ENCODE measurements around the gene RRP15.

Gene RRP15

DNA sequence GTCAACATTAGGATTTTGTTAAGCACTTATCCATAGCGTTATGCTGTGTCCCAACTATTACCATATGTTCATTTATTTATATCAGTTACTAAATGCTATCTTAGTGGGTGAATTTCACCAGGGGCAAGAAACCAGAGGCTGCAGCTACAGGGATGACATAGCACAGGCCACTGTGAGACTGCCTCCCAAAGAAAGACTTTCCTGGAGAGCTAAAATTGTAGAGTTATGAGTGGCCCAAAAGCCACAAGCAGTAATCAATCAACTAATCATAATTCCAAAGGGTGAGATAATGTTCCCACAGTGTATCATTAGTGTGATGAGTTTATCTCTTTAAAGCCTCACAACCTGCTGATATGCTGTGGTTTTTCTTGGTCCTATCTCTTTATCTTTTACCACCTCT, 56.2 kb downstream of the RRP15 start:
- DNase-seq (ENCODE audit: low spot score), result no peak

DNA sequence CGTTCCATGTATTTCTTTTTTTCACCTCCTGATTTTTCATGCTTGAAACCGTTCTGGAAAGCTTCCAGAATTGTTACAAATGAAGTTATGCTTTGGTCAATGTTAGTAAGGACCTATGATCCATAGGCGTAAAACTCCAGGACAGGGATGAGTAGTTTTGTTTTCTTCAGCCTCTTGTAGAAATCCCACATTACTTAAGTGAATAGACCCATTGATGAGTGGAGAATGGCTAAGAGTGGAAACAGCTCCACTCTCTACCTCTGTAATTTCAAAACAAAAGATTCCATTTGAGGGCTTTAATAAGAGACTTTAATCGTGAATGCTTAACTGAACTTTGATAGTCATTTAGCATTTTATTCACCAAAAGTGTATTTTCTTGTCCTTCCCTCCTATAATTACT, 57.0 kb downstream of the RRP15 start:
- no peak for DNase-seq (ENCODE audit: low spot score)

DNA sequence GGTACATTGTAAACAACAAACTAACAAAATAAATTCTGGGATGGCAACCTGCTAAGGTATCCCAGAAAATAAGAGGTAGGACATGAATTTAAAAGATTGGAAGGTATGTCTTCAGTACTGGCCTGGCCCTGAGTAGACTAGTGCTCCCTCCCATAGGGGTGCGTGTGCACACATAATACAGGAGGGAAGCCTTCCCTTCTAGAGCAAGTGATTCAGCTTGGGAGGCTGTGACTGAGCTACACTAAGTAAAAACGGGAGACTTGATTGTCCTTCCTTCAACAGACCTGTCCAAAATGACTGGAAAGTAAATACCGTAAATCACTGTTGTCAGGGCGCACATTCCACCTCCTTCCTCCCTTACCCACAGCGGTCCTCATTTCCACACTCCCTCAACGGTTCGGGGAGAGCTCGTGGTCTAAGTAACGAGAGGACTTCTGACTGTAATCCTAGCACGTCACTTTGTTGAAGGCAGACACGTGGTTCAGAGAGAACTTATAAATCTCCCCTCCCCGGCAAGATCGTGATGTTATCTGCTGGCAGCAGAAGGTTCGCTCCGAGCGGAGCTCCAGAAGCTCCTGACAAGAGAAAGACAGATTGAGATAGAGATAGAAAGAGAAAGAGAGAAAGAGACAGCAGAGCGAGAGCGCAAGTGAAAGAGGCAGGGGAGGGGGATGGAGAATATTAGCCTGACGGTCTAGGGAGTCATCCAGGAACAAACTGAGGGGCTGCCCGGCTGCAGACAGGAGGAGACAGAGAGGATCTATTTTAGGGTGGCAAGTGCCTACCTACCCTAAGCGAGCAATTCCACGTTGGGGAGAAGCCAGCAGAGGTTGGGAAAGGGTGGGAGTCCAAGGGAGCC, 60.0 kb downstream of the RRP15 start, which contains the start of gene TGFB2:
Gene TGFB2, plus strand, starts transcription at position 523 of the 859 bp plus-strand sequence. CDS start 1,366 bp downstream, outside the sequence.
- peak; percentile 30 for DNase-seq (ENCODE audit: low spot score)

DNA sequence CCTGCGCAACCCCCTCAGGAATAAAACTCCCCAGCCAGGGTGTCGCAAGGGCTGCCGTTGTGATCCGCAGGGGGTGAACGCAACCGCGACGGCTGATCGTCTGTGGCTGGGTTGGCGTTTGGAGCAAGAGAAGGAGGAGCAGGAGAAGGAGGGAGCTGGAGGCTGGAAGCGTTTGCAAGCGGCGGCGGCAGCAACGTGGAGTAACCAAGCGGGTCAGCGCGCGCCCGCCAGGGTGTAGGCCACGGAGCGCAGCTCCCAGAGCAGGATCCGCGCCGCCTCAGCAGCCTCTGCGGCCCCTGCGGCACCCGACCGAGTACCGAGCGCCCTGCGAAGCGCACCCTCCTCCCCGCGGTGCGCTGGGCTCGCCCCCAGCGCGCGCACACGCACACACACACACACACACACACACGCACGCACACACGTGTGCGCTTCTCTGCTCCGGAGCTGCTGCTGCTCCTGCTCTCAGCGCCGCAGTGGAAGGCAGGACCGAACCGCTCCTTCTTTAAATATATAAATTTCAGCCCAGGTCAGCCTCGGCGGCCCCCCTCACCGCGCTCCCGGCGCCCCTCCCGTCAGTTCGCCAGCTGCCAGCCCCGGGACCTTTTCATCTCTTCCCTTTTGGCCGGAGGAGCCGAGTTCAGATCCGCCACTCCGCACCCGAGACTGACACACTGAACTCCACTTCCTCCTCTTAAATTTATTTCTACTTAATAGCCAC, 60.7 kb downstream of the RRP15 start:
- DNase-seq (ENCODE audit: low spot score), result peak; percentile 39

DNA sequence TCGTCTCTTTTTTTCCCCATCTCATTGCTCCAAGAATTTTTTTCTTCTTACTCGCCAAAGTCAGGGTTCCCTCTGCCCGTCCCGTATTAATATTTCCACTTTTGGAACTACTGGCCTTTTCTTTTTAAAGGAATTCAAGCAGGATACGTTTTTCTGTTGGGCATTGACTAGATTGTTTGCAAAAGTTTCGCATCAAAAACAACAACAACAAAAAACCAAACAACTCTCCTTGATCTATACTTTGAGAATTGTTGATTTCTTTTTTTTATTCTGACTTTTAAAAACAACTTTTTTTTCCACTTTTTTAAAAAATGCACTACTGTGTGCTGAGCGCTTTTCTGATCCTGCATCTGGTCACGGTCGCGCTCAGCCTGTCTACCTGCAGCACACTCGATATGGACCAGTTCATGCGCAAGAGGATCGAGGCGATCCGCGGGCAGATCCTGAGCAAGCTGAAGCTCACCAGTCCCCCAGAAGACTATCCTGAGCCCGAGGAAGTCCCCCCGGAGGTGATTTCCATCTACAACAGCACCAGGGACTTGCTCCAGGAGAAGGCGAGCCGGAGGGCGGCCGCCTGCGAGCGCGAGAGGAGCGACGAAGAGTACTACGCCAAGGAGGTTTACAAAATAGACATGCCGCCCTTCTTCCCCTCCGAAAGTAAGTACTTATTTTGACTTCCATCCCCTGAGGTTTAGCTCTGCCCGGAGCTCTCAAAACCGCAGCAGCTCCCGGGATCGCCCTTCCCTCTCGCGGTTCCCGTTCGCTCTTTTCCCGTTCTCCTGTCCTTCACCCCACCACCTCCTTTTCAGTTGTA, 61.5 kb downstream of the RRP15 start:
- no peak for DNase-seq (ENCODE audit: low spot score)

DNA sequence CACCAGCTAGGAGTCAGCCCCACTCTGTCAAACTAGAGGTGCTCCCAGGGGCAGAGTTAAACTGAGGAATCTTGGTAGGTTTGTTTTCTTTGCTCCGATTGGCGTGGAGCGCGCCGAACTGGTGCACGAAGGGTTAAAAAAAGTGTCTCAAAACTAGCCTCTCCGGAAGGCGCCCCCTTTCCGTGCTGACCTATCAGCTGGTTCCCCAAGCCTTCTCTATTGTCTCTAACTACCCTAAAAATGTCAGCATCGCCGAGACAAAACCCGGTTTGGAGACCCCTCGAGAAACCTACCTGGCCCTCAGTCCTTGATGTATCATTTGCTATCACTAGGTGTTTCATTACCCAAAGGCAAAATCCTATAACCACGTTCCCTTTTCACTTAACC, 62.2 kb downstream of the RRP15 start:
- no peak for DNase-seq (ENCODE audit: low spot score)

DNA sequence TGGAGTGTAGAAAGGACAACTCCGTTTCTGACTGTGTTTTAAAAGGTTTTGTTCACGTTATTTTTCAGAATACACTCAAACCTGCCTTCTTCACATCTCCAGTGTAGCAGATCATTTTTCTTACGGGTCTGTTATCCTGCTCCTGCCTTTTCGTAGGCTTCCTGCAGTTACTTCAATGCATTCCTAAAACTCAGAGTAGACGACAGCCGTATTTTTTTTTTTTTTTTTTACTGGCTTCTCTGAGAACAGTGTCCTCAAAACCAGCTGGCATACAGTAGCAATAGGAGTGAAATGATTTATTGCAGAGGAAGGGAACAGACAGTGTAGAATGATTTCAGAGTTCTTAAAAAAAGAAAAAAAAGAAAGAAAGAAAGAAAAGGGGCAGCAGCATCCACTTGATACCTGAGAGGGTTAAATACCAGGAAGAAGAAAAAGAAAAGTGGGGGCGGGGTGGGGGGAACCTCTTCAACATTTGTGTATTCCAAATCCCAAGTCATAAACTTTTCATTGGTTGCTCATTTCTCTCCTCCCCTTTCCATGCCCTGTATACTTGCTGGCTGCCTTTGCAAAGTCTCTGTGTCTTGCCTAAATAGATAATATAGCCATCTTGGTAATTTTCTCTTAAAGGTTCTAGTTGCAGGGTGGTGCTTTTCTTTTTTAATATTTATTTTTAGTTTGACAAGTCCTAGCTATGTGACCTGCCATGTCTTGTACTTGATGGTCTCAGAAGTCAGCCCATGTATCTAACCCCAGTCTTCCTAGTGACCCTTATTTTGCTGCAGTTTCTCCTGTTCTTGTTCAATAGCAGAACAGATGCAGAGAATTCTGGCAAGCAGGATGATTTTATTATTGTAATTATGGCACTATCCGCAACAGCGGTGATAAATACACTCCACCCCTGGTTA, 62.9 kb downstream of the RRP15 start:
- no peak for DNase-seq (ENCODE audit: low spot score)

DNA sequence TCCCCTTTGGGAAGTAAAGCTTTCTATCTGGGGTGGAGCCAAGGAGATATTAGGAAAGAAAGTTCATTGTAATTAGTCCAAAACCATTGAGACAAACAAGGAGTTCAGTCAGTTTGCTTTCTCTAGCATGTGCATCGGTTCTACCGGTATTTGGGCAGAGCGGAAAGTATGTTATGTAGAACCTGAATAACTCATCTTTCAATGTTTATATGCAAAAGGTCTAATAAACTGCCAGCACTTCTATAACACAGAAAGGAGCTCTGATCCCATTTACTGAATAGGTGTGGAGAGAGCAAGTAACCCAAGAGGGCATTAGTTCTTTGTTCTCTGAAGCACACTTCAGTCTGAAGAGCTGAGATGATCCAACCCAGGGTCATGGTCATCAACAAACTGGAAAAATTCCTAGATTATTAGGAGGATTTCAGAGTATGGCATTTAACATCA, 63.6 kb downstream of the RRP15 start:
- no peak for DNase-seq (ENCODE audit: low spot score)

DNA sequence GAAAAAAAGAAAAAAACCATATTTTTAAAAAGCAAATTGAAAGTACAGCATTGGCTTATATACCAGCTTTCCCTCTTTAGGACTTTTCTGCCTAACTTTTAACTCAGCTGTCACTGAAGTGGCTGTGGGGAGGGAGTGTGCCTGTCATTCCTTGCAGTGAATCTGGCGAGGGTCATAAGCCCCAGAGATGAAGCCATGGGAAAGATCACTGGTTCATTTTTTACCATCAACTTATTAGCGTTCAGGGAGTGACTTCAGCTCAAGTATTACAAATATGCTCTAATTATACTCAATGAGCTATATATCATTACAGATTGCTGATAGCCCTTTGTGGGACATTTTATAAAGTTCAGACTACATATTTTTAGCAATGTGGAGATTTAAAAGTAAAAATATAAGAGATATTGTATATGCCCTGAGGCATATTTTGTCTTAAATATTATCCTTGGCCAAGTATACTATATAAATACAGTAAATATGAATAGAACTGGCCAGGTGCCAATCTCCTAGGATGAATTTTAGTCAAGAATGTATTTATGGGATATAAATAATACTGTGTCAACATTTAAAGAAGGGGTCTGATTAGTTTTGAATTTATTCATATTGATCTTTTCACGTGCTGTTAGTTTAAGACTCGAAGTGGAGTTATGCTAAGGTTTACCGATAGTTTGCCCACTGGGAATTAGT, 64.4 kb downstream of the RRP15 start:
- no peak for DNase-seq (ENCODE audit: low spot score)

DNA sequence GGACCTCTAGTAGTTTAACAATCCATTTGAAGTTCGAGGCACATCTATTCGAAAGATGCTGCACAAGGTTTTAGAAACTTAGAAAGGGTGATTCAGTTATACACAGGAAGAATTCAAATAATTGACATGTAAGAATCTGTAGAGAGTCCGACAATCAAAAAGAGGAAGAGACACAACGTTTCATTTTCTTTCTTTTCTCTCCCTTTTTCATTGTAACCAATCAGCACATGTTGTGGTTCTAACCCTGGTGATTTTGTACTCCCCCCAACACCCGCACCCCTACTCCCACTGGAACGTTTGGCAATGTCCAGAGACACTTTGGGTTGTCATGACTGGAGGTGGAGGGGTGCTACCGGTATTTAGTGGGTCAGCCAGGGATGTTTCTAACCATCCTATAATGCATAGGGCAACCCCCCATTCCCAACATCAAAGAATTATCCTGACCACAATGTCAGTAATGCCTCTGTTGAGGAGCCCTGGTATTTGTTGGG, 65.0 kb downstream of the RRP15 start:
- DNase-seq (ENCODE audit: low spot score), result no peak

DNA sequence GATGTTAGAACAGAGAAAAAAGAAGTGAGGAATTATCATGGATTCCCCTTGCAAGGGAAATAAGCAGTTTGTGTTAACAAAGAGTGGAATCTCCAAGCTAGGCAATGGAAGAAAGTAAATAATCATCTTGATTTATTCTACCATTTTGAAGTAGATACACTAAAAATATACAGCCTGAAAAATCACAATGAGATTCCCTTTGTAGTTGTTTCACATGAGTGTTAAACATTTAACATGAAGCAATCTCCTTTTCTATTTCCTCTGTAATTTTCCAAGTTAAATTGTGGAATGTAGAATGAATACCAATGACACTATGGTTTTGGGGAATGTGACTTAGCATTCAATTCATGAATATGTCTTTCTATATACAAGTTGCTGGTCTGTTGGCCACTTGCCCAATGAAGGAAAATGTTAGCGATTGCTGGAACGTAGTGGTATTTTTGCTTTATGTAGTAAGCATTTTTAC, 65.7 kb downstream of the RRP15 start:
- DNase-seq (ENCODE audit: low spot score), result no peak

DNA sequence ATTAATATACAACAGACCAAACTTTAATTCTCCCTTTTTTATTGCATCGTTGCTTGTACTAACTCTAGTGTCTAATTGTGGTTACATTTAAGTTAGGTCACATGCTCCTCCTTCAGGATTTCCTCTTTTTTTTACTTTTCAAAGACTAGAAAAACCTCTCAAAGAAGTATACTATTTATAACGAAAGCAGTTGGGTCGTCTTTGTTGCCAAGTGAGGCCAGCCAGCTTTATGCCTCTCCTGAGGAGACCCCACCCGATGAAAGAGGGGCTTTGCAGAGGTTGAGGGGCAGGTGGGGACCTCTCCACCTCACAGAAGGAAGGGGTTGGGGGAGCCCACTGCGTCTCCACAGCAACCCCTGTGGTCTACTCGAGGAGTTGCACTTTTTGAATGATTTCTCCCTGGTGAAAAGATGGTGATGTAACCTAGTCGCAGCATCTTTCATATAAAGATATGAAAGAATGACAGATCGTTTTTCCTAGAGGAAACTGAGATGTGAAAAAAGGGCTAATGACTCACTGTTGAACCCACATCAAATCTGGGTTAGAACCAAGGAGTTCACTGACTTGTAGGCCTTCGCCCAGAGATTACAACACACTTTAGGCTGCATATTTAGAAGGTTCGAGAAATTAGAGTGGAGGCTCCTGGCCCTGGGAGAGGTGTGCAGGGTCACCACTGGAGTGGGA, 66.4 kb downstream of the RRP15 start:
- no peak for DNase-seq (ENCODE audit: low spot score)

DNA sequence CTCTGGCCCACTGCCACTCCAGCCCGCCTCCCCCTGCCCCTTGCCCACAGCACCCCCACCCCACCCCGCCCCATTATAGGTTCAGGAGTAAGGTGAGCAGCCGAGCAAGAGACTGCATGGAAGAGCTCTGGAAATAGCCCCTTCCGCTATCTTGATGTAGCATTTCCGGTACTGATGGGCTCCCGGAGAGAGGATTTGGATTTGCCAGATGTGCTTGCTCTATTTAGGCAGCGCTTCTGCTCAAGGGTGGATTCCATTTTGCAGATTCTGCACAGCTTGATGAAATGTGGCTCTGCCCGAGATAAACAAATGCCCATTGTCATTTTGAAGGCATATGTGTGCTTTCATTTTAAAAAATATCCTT, 67.0 kb downstream of the RRP15 start:
- no peak for DNase-seq (ENCODE audit: low spot score)

DNA sequence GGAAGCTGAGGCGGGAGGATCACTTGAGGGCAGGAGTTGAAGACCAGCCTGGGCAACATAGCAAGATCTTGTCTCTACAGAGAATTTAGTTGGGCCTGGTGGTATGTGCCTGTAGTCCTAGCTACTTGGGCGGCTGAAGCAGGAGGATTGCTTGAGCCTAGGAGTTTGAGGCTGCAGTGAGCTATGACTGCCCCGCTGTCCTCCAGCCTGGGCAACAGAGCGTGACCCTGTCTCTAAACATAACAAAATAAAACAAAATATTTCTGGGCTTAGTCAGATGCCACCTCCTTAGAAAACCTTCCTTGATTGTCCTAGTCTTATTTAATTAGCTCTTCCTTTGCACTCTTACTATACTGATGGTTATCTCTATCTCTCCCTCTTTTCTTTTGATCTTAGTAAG, 68.6 kb downstream of the RRP15 start:
- DNase-seq (ENCODE audit: low spot score), result no peak

DNA sequence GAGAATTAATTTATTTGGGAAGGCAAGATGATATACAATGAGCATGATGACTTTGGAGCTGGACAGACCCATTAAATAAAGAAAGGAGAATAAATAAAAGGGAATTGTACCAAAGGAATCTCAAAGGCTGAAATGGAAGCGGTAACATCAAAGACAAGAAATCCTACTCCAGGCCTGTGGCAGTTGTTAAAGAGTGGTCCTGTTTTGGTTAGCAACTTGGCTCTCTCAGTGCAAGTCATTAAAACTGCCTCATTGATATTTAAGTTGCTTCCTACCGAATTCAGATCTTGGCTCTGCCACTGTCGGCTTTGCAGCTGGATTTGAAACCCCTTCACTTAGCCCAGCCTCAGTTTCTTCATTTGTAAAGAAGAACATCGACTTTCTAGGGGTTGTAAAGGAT, 70.2 kb downstream of the RRP15 start:
- DNase-seq (ENCODE audit: low spot score), result no peak

DNA sequence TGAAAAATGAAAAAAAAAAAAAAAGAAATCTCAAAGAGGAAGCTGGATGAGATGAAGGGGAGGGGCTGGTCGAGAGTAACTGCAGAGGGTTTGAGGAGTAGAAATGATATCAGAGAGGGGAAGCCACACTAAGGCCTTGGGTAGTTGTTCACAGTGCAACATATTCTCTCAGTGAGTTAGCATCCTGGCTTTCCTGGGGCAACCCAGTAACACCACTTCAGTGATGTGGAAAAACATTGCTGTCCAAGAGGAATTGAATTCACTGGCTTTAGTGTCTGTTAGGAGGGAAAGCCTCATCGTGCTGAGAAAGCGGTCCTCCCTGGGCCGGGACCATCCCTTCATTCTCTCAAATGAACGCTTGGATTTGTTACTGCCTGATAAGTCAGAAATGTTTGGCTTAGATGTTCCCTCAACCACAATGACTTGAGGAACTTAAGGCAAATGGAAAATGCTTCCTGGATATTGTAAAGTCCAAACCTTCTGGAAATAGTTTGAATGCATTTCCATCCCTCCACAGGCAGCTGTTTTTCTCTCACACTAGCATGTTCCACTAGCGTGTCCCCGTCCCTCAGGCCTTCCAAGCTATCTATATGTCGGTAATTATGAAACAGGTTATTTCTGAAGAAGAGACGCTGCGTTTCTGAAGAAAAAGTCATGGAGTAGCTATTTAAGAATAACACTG, 72.3 kb downstream of the RRP15 start:
- no peak for DNase-seq (ENCODE audit: low spot score)

DNA sequence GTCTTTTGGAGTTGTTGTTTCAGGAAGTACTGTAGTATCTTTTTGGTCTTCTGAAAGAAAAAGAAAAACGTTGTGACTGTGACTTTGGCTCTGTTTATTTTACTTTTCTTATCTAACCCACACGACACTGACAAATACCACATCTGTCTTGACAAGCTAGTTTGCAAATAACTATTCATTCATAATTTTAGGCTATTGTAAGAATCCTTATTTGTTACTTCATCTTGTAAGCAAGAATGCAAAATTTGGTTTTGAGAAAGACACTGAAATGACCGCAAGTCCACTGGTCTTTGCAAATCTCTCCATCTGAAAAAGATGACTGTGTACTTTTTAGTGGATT, 72.8 kb downstream of the RRP15 start:
- DNase-seq (ENCODE audit: low spot score), result no peak

DNA sequence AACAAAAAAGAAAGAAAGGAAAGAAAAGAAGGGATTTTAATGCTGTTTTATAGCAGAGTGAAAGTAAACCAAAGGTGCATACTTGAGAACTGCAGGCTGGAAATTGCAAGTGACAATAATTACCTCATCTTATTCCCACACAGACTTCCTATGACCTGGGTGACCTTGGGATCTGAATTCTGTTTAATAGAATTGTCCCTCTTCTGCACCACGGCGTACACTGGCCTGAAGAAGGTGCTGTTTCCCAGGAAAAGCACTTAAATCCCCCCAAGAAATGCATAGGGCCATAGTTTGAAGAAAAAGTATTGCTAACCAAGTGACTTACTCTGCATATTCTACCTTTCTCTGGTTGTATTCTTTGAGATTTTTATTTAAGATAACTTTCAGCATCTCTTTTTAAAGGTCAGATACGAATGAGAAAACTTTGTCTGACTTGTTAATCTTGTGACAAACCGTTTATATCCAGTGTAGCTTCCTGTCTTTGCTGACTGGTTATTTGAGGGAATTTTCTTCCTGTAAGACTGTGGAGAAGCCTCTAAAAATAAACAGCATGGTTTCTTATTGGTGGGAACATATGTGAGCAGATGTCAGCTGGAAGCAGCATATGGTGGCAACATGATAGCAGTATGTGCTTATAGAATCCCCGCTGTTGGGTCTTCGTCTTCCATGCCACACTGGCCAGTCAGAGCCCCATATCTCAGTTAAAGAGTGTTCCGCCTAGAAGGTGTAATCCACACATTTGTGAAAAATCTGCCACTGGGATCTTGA, 76.4 kb downstream of the RRP15 start:
- no peak for DNase-seq (ENCODE audit: low spot score)
